GM18861 (cell line): Measurements from ENCODE around the gene ZNF511.
A peak's percentile ranks its signal among the peaks of the same experiment; 100 is the strongest.
"Not testable (repeated sequence)": the region's sequence is repeated elsewhere in the genome, so short reads cannot be mapped to it uniquely, and the experiment has no call there.

Source experiments
- ATAC-seq: cut with Tn5 transposase; IDR thresholded peaks from one replicate; pipeline ENCODE4 v1.9.1; 2021; ENCODE audit not compliant: unreplicated experiment

ZNF511 gene

GRCh38 chr10:133313192-133313591 is 4.5 kb downstream of the ZNF511 start:
- no peak for ATAC-seq

- no peak for ATAC-seq
Measured at GRCh38 chr10:133314911-133315310, 6.2 kb downstream of the ZNF511 start.

GRCh38 chr10:133315847-133316246 is 7.1 kb downstream of the ZNF511 start:
- no peak for ATAC-seq

- no peak for ATAC-seq
Measured at GRCh38 chr10:133316266-133316665, 7.6 kb downstream of the ZNF511 start.

- no peak for ATAC-seq
Measured at GRCh38 chr10:133316732-133317131, 8.0 kb downstream of the ZNF511 start.

- ATAC-seq = peak; percentile 69
Measured at GRCh38 chr10:133318494-133319127, 9.9 kb downstream of the ZNF511 start.

GRCh38 chr10:133320852-133321422 is 12.2 kb downstream of the ZNF511 start:
- ATAC-seq = not testable (repeated sequence)

- ATAC-seq = not testable (repeated sequence)
Measured at GRCh38 chr10:133322064-133322709, 13.5 kb downstream of the ZNF511 start.

GRCh38 chr10:133324198-133324792 is 15.6 kb downstream of the ZNF511 start:
- no peak for ATAC-seq

GRCh38 chr10:133324857-133325260 is 16.1 kb downstream of the ZNF511 start:
- ATAC-seq = no peak

- ATAC-seq = no peak
Measured at GRCh38 chr10:133325440-133326222, 16.9 kb downstream of the ZNF511 start.

GRCh38 chr10:133326223-133326551 is 17.5 kb downstream of the ZNF511 start:
- ATAC-seq = no peak

GRCh38 chr10:133326745-133327650 is 18.3 kb downstream of the ZNF511 start:
- no peak for ATAC-seq

- no peak for ATAC-seq
Measured at GRCh38 chr10:133327651-133328357, 19.1 kb downstream of the ZNF511 start.

- ATAC-seq = no peak
Measured at GRCh38 chr10:133328358-133329343, 19.9 kb downstream of the ZNF511 start.

- ATAC-seq = peak; percentile 82
Measured at GRCh38 chr10:133329491-133330202, 20.9 kb downstream of the ZNF511 start.

GRCh38 chr10:133332936-133333699 is 24.4 kb downstream of the ZNF511 start:
- ATAC-seq = no peak
